ENCODE measurements around the gene DENND1A.

The DENND1A gene

DNA sequence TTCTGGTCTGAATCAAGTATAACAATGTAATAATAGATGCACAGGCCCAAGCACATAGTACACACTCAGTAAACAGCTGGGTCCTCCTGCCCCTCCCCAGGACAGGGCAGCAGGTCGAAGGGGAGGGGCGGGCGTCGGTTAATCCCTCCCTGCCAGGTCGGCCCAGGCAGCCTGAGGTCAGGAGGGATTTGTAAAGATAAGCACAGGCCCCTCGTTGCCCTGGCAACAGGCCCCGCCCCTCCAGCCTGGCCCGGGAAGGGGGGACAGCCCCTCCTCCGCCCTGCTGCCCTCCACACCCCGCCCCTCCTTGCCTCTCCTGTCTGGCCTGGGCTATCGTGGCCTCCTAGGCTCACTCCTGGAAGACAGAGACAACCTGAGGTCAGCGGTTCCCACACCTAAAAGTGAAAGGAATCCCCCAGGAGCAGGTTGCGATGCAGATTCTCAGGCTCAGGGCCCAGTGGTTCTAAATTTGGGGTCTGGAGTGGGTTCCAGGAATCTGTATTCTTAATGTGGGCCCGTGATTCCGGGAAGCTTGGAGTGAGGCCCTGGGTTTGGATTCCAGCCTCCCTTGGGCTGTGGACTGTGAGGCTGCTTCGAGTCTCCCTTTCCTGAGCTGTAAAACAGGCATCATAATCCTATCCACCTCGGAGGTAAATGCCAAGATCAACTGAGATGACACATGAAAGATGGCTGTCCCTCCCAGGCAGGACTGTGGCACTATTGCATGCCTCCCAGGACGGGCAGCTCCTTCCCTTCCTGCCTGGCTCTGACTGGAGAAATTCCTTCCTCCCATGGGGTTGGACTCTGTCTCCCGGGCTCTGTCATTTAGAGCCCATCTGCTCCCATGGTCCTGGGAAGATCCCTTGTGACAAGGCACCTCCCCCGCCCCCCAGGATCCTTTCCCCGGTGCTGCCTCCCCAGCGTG is 569.5 kb downstream of the DENND1A start:
- TF ChIP-seq, protein P1, sequence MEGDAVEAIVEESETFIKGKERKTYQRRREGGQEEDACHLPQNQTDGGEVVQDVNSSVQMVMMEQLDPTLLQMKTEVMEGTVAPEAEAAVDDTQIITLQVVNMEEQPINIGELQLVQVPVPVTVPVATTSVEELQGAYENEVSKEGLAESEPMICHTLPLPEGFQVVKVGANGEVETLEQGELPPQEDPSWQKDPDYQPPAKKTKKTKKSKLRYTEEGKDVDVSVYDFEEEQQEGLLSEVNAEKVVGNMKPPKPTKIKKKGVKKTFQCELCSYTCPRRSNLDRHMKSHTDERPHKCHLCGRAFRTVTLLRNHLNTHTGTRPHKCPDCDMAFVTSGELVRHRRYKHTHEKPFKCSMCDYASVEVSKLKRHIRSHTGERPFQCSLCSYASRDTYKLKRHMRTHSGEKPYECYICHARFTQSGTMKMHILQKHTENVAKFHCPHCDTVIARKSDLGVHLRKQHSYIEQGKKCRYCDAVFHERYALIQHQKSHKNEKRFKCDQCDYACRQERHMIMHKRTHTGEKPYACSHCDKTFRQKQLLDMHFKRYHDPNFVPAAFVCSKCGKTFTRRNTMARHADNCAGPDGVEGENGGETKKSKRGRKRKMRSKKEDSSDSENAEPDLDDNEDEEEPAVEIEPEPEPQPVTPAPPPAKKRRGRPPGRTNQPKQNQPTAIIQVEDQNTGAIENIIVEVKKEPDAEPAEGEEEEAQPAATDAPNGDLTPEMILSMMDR (IDR thresholded peaks at IDR 0.05; ENCODE audit: borderline replicate concordance, control extremely low read depth, extremely low read depth, insufficient read depth, missing control alignments) = no peak
- in situ Hi-C loops (cut with MboI; ENCODE audit: low sequenced_read_pairs, unreplicated experiment) = loop anchor here (25.0 kb wide), 1 partner anchor 898 kb away; no protein-coding TSS in a partner anchor
- DNase-seq (ENCODE audit: low spot score) = peak; percentile 86

DNA sequence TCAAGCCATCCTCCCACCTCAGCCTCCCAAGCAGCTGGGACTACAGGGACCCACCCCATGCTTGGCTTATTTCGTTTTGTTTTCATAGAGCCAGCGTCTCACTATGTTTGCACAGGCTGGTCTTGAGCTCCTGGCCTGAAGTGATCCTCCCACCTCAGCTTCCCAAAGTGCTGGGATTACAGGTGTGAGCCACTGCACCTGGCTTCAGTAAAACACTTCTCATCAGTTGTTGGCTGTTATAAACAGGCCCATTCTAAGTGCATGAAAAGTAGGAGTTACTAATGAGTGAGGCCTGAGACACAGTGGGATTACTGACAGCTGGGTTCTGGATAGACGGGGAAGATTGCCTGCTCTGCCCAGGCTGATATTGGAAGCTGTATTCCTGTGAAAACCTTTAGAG is 570.4 kb downstream of the DENND1A start:
- no peak for DNase-seq (ENCODE audit: low spot score)
- TF ChIP-seq, protein P1 (IDR thresholded peaks at IDR 0.05; ENCODE audit: borderline replicate concordance, control extremely low read depth, extremely low read depth, insufficient read depth, missing control alignments) = no peak

DNA sequence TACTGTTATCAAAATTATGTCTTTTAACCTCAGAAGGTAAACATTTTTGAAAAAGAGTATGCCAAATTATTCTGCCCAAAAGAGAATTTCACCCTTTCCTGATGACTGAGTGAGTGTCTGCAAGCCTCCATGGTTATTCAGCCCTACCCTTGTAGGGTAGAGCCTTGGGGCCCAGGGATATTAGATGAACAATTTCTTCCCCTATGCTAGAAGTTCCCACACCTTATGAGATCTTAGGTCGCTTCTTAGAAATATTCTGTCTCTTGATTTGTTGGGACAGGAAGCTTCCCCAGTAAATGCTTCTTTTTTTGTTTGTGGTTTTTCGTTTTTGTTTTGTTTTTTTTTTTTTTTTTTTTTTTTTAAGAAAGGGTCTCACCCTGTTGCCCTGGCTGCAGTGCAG is 570.8 kb downstream of the DENND1A start:
- TF ChIP-seq, protein P1 (IDR thresholded peaks at IDR 0.05; ENCODE audit: borderline replicate concordance, control extremely low read depth, extremely low read depth, insufficient read depth, missing control alignments) = no peak
- DNase-seq (ENCODE audit: low spot score) = no peak
- in situ Hi-C loops (cut with MboI; ENCODE audit: low sequenced_read_pairs, unreplicated experiment) = loop anchor here (10.0 to 25.0 kb wide), 2 partner anchors 274 to 897 kb away; no protein-coding TSS in a partner anchor

More for the DNA sequence above, 570.4 kb downstream of the DENND1A start:
- in situ Hi-C loops (cut with MboI; ENCODE audit: low sequenced_read_pairs, unreplicated experiment) = loop anchor here (10.0 to 25.0 kb wide), 2 partner anchors 275 to 897 kb away; no protein-coding TSS in a partner anchor

DNA sequence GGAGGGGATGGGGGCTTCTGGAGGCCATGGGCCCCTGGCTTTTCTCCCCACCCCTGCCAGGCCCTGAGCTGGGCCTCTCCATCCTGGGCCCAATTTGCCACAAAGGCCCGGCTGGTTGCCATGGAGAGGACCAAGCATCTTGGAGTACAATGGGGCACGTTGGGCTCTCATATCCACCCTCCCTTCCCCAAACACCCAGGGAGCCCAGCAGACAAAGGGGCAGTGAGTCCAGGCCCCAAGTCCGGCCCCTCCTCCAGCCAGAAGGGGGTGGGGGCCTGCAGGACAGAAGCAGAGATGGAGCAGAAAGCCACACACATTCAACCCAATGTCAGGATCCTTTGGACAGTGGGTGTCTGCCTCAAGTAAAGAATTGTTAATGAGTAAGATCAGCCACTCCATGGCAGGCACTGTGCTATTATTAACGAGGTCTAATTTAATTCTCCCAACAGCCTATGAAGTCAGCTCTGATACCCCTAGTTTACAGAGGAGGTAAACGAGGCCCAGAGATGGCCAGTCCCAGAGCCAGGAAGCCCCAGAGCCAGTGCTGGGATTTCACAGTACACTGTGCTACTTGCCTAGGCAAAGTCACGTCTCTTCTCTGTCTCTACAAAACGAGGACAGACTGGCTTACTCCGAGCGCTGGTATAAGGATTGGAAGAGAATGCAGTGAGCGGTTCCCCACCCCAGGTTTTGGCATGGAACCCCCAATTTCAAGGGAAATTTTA is 571.6 kb downstream of the DENND1A start:
- in situ Hi-C loops (cut with MboI; ENCODE audit: low sequenced_read_pairs, unreplicated experiment) = loop anchor here (10.0 to 25.0 kb wide), 2 partner anchors 274 to 896 kb away; no protein-coding TSS in a partner anchor
- no peak for DNase-seq (ENCODE audit: low spot score)
- TF ChIP-seq, protein P1 (IDR thresholded peaks at IDR 0.05; ENCODE audit: borderline replicate concordance, control extremely low read depth, extremely low read depth, insufficient read depth, missing control alignments) = no peak

DNA sequence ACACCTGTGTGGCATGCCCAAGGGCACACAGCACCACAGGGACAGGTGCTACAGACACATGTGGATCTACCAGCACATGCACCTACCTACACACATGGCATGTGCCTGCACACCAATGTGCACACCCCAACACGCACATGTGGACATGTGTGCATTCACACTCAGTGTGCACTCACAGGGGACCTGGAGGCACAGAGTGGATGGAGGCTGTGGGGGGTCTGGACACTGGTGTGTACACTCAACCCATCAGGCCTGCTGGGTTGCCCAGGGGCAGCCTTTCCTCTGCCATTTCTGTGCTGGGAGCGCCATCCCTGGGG is 572.2 kb downstream of the DENND1A start:
- TF ChIP-seq, protein P1 (IDR thresholded peaks at IDR 0.05; ENCODE audit: borderline replicate concordance, control extremely low read depth, extremely low read depth, insufficient read depth, missing control alignments) = no peak
- no peak for DNase-seq (ENCODE audit: low spot score)
- in situ Hi-C loops (cut with MboI; ENCODE audit: low sequenced_read_pairs, unreplicated experiment) = loop anchor here (10.0 to 25.0 kb wide), 2 partner anchors 273 to 895 kb away; no protein-coding TSS in a partner anchor
